ENCODE measurements around the gene FAM234B. TPM values are rescaled to one million over a fixed set of nuclear protein-coding genes. Genes with fewer than 3 reads are reported as not detected.
"Not testable (repeated sequence)": the region's sequence is repeated elsewhere in the genome, so short reads cannot be mapped to it uniquely, and the experiment has no call there.

The FAM234B gene
- total RNA-seq, 2 experiments from 2014 or later: 7.4 to 7.7 TPM

DNA sequence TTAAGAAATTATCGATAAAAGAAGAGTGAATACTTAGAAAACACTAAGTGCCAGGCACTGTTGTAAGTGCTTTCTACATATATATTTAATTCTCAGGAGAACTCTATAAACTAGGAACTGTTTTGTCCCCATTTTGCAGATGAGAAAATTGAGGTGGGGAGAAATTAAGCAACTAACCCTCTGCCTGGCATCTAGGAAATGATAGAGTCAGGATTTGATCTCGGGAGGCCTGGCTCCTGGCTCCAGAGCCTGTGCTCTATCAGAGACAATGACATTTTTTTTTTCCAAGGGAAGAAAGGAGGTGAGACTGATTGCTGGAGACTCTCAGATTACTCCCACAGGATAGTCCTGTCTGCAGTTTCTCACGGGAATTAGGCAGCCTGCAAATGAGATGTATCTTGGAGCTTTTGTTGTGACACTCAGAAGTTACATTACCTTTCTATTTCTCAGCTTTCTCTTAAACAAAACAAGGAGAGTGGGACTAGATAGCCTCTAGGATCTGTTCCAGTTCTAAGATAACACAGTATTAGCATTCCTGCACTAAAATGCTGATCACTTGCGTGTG is 1.4 kb upstream of the FAM234B start:
- Mint-ChIP-seq H3K27ac (no peak overlapping the region), H3K4me3 (peak overlapping the region; percentile 5), H3K4me1 (ENCODE audit: low read depth) (peaks cover 16% of the 10 kb centered on the region), H3K27me3 (ENCODE audit: low read depth) (no peaks in the 10 kb centered on the region), H3K9me3 (no peaks in the 10 kb centered on the region), H3K36me3 (ENCODE audit: low read depth) (no peaks in the 10 kb centered on the region)
- intact Hi-C loops (cut with micrococcal nuclease): loop anchor here (5.0 kb wide), 1 partner anchor 230 kb away; the partner anchor contains the start of gene DDX47
- DNase-seq: no peak
- CTCF ChIA-PET: interaction anchor here (1.4 to 1.8 kb wide), 2 partner anchors 59 to 169 kb away, joined by 4 to 11 read pairs; no protein-coding TSS in a partner anchor

DNA sequence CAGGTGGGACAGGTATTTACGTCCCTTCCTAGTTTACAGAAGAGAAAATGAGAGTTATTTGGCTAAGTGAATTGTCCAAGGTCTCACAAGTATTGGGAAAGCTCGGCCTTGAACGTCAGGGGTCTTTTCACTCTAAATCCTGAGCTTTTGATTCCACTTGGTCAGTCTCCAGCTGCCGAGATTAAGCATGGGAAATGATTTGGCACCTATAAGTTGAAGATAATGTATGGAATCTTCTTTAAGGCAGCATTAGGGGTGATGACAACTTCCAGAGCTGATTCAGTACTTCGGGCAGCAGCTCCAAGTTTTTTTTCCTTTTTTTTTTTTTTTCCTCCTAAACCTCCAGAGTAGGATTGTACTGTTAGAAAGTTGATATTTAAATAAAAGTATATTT is 722 bp downstream of the FAM234B start:
- Mint-ChIP-seq H3K4me3 (peak overlapping the region; percentile 79), H3K4me1 (ENCODE audit: low read depth) (peaks cover 16% of the 10 kb centered on the region), H3K9me3 (no peaks in the 10 kb centered on the region), H3K27me3 (ENCODE audit: low read depth) (no peaks in the 10 kb centered on the region), H3K36me3 (ENCODE audit: low read depth) (no peaks in the 10 kb centered on the region), H3K27ac (no peak overlapping the region)
- no peak for DNase-seq
- intact Hi-C loops (cut with micrococcal nuclease): loop anchor here (1.0 to 5.0 kb wide), 3 partner anchors 45 to 233 kb away; partner anchors contain the start of genes DDX47 and HEBP1
- CTCF ChIA-PET: interaction anchor here (0.5 to 1.0 kb wide), 7 partner anchors 9 to 1920 kb away, joined by 3 to 4 read pairs (median 3); no protein-coding TSS in a partner anchor

DNA sequence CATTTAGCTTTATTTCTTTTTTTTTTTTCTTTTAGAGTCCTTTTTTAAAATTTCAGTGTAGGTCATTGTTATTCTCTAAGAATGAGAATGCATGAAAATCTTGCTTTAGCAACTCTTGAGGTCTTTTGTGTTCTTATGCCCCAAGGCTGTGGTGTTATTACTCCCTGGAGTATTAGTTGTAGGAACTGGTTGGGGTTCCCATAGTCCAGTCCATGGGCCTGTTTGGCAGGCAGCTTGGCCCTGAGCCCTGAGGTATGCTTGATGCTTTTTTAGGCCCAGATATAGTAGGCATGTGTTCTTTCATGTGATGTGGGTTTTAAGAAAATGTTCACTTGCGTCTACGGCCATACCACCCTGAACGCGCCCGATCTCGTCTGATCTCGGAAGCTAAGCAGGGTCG is 1.6 kb downstream of the FAM234B start:
- Mint-ChIP-seq H3K4me1 (ENCODE audit: low read depth) (peaks cover 16% of the 10 kb centered on the region), H3K36me3 (ENCODE audit: low read depth) (no peaks in the 10 kb centered on the region), H3K27me3 (ENCODE audit: low read depth) (no peaks in the 10 kb centered on the region), H3K9me3 (no peaks in the 10 kb centered on the region), H3K4me3 (no peak overlapping the region), H3K27ac (no peak overlapping the region)
- intact Hi-C loops (cut with micrococcal nuclease): loop anchor here (5.0 kb wide), 1 partner anchor 209 kb away; no protein-coding TSS in a partner anchor
- DNase-seq: no peak
- CTCF ChIA-PET: interaction anchor here (0.6 to 0.8 kb wide), 2 partner anchors 44 to 210 kb away, joined by 3 read pairs; no protein-coding TSS in a partner anchor

DNA sequence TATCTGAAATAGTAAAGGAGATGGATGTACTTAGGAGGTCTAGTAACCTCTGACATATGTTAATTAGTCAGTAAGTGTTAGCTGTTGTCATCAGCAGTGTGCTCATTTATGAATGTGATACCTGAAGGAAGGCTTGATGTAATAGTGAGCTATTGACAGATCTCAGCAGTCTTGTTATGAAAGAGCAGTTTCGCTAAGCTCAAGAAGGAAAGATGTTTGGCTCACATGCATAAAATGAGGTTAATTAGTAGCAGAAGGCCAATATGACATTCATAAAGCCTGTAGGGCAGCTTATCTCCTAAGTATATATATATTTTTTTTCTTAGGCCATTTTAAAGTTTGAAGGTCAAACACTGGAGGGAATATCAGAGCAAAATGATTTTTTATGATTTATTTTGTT is 2.8 kb downstream of the FAM234B start:
- CTCF ChIA-PET: interaction anchor here (1.0 kb wide), 1 partner anchor 132 kb away, joined by 3 read pairs; no protein-coding TSS in a partner anchor
- peaks cover 16% of the 10 kb centered on the region for H3K4me1 Mint-ChIP-seq (ENCODE audit: low read depth)
- no peak for DNase-seq
- H3K36me3 Mint-ChIP-seq (ENCODE audit: low read depth): no peaks in the 10 kb centered on the region
- H3K27me3 Mint-ChIP-seq (ENCODE audit: low read depth): no peaks in the 10 kb centered on the region
- H3K4me3 Mint-ChIP-seq: no peak overlapping the region
- no peaks in the 10 kb centered on the region for H3K9me3 Mint-ChIP-seq
- intact Hi-C loops (cut with micrococcal nuclease): loop anchor here (1.0 to 5.0 kb wide), 4 partner anchors 56 to 210 kb away; partner anchors contain the start of genes EMP1 and GSG1
- H3K27ac Mint-ChIP-seq: no peak overlapping the region

DNA sequence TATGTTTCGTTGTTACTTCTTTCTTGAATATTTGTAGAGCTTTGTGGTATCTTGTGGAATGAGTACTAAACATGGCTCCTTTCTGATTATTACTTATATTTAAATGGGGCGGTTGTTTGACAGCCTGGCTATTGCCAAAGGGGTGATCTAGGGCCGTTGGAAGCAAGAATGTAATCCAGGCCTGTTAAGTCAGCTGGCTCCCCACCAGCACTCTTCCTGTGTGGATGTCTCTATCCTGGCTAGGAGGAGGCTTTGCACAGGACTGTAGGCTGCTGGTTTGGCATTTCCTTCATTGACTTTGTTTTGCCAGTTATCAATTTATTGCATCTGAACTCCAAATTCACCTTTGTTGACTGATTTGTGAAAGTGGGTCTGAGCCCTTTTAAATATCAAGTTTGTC is 5.6 kb downstream of the FAM234B start:
- Mint-ChIP-seq H3K27me3 (ENCODE audit: low read depth) (no peaks in the 10 kb centered on the region), H3K36me3 (ENCODE audit: low read depth) (peaks cover 1% of the 10 kb centered on the region), H3K4me1 (ENCODE audit: low read depth) (peaks cover 20% of the 10 kb centered on the region), H3K9me3 (peaks cover 8% of the 10 kb centered on the region), H3K27ac (no peak overlapping the region), H3K4me3 (no peak overlapping the region)
- no peak for DNase-seq
- intact Hi-C loops (cut with micrococcal nuclease): loop anchor here (5.0 kb wide), 1 partner anchor 213 kb away; no protein-coding TSS in a partner anchor
- CTCF ChIA-PET: interaction anchor here (0.7 kb wide), 1 partner anchor 11 kb away, joined by 3 read pairs; no protein-coding TSS in a partner anchor

DNA sequence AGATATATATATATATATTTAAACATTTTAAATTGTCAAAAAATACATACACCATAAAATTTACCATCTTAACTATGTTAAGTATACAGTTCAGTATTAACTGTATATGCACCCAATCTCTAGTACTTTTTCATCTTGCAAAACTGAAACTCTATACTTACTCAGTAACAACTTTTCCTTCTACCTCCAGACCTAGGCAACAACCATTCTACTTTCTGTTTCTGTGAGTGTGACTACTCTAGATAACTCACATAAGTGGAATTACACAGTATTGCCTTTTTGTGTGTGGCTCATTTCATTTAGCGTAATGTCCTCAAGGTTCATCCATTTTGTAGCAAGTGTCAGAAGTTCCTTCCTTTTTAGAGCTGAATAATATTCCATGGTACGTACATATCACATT is 8.2 kb downstream of the FAM234B start:
- no peak for DNase-seq
- Mint-ChIP-seq H3K27me3 (ENCODE audit: low read depth) (no peaks in the 10 kb centered on the region), H3K36me3 (ENCODE audit: low read depth) (peaks cover 1% of the 10 kb centered on the region), H3K4me1 (ENCODE audit: low read depth) (peaks cover 4% of the 10 kb centered on the region), H3K4me3 (no peak overlapping the region), H3K27ac (no peak overlapping the region), H3K9me3 (peaks cover 8% of the 10 kb centered on the region)
- intact Hi-C loops (cut with micrococcal nuclease): loop anchor here (1.0 kb wide), 1 partner anchor 51 kb away; the partner anchor contains the start of gene GSG1
- CTCF ChIA-PET: interaction anchor here (0.6 to 1.5 kb wide), 3 partner anchors 145 to 240 kb away, joined by 4 to 8 read pairs (median 6); no protein-coding TSS in a partner anchor

DNA sequence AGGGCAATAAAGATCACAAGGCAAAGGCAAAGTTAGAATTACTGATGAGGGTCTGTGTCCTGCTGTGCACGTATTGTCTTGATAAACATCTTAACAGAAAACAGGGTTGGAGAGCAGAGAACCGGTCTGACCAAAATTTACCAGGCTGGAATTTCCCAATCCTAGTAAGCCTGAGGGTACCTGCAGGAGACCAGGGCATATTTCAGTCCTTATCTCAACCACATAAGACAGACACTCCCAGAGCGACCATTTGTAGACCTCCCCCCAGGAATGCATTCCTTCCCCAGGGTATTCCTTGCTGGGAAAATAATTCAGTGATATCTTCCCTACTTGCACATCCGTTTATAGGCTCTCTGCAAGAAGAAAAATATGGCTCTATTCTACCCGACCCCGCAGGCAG is 9.4 kb downstream of the FAM234B start:
- intact Hi-C loops (cut with micrococcal nuclease); H3K27me3 Mint-ChIP-seq (ENCODE audit: low read depth); H3K4me1 Mint-ChIP-seq (ENCODE audit: low read depth); DNase-seq; H3K27ac Mint-ChIP-seq; H3K9me3 Mint-ChIP-seq; H3K36me3 Mint-ChIP-seq (ENCODE audit: low read depth); H3K4me3 Mint-ChIP-seq: not testable (repeated sequence)
- CTCF ChIA-PET: interaction anchor here (0.9 kb wide), 1 partner anchor 9 kb away, joined by 3 read pairs; no protein-coding TSS in a partner anchor

DNA sequence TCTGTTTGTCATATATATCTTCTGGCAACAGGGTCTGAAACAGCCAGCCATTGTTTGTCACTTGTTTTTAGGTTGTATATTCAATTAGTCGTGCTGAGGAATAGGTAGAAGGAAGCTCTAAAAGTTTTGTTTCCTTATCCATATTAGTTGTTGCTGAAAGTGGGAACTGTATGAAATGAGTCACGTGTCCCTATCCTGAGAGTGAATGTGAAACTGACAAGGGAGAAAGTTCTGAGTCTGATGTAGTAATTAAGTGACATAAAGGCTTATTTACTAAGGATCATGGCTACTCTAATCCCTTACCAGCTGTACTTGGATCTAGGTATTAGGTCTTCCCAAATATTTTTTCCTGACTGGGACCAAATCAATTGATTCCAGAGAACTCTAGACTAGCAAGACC is 16.4 kb downstream of the FAM234B start:
- Mint-ChIP-seq H3K9me3 (no peaks in the 10 kb centered on the region), H3K4me3 (no peak overlapping the region)
- intact Hi-C loops (cut with micrococcal nuclease): no loop called here

DNA sequence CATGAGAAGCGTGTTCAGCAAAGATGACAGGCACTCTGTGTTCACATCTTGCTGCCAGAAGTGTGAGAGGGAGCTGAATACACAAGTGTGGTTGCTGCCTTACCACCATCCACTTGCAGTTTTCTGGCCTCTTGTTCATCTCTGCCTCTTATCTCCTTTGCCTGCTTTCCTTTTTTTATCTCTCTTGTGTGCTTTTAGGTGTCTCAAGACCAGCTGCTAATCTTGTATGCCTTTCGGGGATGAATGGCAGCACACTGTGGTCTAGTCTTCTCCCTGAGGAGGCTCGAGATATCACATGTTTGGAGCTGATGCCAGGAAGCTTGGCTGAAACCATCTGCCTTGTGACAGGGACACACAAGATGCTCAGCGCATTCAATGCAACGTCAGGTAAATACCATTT is 17.2 kb downstream of the FAM234B start:
- no peak overlapping the region for H3K4me3 Mint-ChIP-seq

More for the DNA sequence above, 16.4 kb downstream of the FAM234B start:
- Mint-ChIP-seq H3K27me3 (ENCODE audit: low read depth) (no peaks in the 10 kb centered on the region), H3K36me3 (ENCODE audit: low read depth) (peaks cover 16% of the 10 kb centered on the region), H3K27ac (no peak overlapping the region), H3K4me1 (ENCODE audit: low read depth) (no peaks in the 10 kb centered on the region)
- CTCF ChIA-PET: interaction anchor here (1.2 kb wide), 1 partner anchor 11 kb away, joined by 3 read pairs; no protein-coding TSS in a partner anchor
- no peak for DNase-seq

DNA sequence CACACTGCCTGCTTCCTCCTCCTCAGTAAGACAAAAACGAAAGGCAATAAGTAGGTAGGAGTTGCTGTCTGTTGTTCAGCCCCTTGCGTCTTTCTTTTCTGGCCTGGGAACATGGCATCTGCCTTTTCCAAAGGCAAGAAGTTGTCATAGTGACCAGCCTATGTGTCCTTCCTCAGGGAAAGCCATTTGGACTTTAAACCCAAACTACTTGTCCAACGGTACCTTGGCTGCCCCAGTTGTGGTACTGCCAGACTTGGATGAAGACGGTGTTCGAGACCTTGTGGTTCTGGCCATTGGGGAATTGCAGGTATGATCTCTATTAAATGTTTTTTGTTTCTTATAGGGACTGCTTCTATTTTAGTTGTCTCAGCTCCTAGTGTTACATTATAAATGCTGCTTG is 18.5 kb downstream of the FAM234B start:
- H3K36me3 Mint-ChIP-seq (ENCODE audit: low read depth): peaks cover 19% of the 10 kb centered on the region
- no peak for DNase-seq
- no peaks in the 10 kb centered on the region for H3K4me1 Mint-ChIP-seq (ENCODE audit: low read depth)
- no peak overlapping the region for H3K27ac Mint-ChIP-seq
- H3K4me3 Mint-ChIP-seq: no peak overlapping the region
- intact Hi-C loops (cut with micrococcal nuclease): no loop called here
- H3K9me3 Mint-ChIP-seq: no peaks in the 10 kb centered on the region
- H3K27me3 Mint-ChIP-seq (ENCODE audit: low read depth): no peaks in the 10 kb centered on the region
- CTCF ChIA-PET: no interaction called here

More for the DNA sequence above, 17.2 kb downstream of the FAM234B start:
- CTCF ChIA-PET: interaction anchor here (1.2 kb wide), 1 partner anchor 12 kb away, joined by 3 read pairs; no protein-coding TSS in a partner anchor
- no peaks in the 10 kb centered on the region for H3K4me1 Mint-ChIP-seq (ENCODE audit: low read depth)
- H3K36me3 Mint-ChIP-seq (ENCODE audit: low read depth): peaks cover 16% of the 10 kb centered on the region
- H3K9me3 Mint-ChIP-seq: no peaks in the 10 kb centered on the region
- intact Hi-C loops (cut with micrococcal nuclease): no loop called here
- H3K27ac Mint-ChIP-seq: no peak overlapping the region
- H3K27me3 Mint-ChIP-seq (ENCODE audit: low read depth): no peaks in the 10 kb centered on the region
- DNase-seq: no peak

DNA sequence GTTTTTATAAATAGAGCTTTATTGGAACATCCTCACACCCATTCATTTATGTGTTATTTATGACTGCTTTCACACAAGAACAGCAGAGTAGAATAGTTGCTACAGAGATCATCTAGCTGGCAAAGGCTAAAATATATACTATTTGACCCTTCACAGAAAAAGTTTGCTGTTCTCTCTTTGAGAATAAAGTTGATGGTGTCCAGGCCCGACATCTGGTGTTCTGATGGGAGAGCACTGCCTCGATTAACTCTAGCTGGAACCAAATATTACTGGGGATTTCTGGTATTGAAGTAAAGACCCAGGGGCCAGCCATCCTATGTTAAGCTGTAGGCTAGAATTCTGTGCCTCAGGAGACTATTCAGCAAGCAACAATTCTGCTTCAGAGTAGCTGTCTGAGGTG is 21.8 kb downstream of the FAM234B start:
- Mint-ChIP-seq H3K4me3 (no peak overlapping the region), H3K36me3 (ENCODE audit: low read depth) (peaks cover 7% of the 10 kb centered on the region), H3K27ac (no peak overlapping the region), H3K27me3 (ENCODE audit: low read depth) (no peaks in the 10 kb centered on the region), H3K4me1 (ENCODE audit: low read depth) (no peaks in the 10 kb centered on the region), H3K9me3 (no peaks in the 10 kb centered on the region)
- CTCF ChIA-PET: interaction anchor here (2.3 kb wide), 1 partner anchor 146 kb away, joined by 7 read pairs; no protein-coding TSS in a partner anchor
- DNase-seq: no peak
- intact Hi-C loops (cut with micrococcal nuclease): no loop called here

DNA sequence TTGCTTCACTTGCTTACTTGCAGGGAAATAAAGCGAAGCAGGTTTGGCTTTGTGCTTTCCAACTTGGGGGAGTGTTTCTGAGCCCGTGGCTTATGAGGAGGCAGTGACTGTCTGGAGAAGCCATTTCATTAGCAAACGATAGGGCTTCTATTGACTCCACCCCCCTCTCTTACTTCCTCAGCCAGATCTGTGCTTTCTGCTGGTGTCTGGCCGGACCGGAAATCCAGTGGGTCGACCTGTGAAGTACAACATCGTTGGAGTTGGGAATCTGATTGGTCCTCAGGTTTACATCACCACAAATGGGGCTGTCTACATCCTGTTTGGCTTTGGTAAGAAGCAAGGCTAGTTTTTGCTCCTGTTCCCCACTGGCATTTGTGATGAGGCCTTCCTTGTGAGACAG is 22.3 kb downstream of the FAM234B start:
- intact Hi-C loops (cut with micrococcal nuclease): no loop called here
- H3K4me3 Mint-ChIP-seq: no peak overlapping the region
- H3K9me3 Mint-ChIP-seq: no peaks in the 10 kb centered on the region
- no peaks in the 10 kb centered on the region for H3K27me3 Mint-ChIP-seq (ENCODE audit: low read depth)
- H3K36me3 Mint-ChIP-seq (ENCODE audit: low read depth): peaks cover 8% of the 10 kb centered on the region
- no peaks in the 10 kb centered on the region for H3K4me1 Mint-ChIP-seq (ENCODE audit: low read depth)
- H3K27ac Mint-ChIP-seq: no peak overlapping the region
- CTCF ChIA-PET: no interaction called here
- DNase-seq: no peak

DNA sequence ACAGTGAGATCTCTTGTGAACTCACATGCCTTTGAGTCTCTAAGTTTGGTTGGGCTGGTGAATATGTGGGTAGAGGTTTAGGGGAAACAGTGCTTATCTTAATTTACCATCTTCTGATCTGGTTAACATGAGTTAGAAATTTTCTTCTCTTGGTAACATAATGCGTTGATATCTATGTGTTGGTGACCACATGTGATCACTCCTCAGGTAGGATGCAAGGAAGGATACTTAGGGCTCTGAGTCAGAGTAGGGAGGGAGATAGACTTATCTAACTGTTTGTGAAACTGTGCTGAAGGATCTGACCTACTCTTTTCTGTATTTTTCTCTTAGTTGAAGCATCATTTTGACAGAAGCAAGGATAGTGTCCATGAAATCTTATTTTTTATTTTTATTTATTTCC is 23.1 kb downstream of the FAM234B start:
- CTCF ChIA-PET: no interaction called here
- DNase-seq: no peak
- Mint-ChIP-seq H3K4me3 (no peak overlapping the region), H3K9me3 (no peaks in the 10 kb centered on the region), H3K4me1 (ENCODE audit: low read depth) (no peaks in the 10 kb centered on the region), H3K36me3 (ENCODE audit: low read depth) (peaks cover 7% of the 10 kb centered on the region), H3K27me3 (ENCODE audit: low read depth) (no peaks in the 10 kb centered on the region), H3K27ac (no peak overlapping the region)
- intact Hi-C loops (cut with micrococcal nuclease): no loop called here
